Breast epithelium (tissue), 3 donors: ENCODE measurements around the gene GLB1L2.

Source experiments
- POLR2A ChIP-seq: fragments of 450-650 bp; IDR thresholded peaks from one replicate; pipeline ENCODE4 v1.6.1; 2016; ENCODE audit warnings: antibody characterized with exemption, mild to moderate bottlenecking, moderate library complexity
- TF ChIP-seq, protein P1 (sequence below), 3 donors: fragments of 450-650 bp; IDR thresholded peaks; one replicate each; pipeline ENCODE4 v1.5.1; 2016 to 2017; ENCODE audit warnings: antibody characterized with exemption in 3 of 3, mild to moderate bottlenecking in 3 of 3, moderate library complexity in 3 of 3

DNA sequence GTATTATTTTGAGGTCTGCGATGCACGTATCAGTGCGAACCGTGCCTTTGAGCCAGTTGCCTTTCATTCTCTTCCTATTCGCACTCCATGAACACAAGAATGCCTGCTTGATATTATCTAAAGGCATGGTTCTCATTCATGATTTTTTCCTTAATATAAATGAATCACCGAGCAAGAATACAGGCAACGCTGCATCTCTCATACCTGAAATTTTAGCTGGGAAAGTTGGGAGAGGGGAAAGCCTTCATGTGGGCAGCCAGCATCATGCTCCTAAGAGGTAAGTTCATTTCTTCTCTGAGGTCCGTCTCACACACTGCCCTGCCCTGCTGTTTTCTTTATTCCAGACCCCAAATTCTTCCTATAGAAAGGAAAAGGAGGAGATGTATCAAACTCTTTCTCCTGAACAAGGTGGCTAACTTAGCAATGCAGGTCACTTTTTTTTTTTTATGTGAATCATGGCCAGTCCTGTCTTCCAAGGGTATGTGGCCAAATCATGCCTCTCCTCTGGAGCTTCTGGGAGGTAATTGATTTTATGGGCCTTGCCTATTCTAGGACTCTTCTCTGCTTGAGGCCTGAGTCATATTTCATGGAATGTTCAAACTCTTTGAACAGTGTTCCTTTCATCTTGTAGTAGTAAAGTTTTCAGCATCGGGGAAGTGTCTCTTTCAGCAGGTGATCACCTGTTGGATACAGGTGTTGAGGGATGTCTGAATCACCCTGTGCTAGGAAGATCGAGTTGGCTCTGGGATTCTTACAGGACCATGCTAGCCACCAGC lies 3.2 kb downstream of the GLB1L2 start:
- TF ChIP-seq, protein P1, sequence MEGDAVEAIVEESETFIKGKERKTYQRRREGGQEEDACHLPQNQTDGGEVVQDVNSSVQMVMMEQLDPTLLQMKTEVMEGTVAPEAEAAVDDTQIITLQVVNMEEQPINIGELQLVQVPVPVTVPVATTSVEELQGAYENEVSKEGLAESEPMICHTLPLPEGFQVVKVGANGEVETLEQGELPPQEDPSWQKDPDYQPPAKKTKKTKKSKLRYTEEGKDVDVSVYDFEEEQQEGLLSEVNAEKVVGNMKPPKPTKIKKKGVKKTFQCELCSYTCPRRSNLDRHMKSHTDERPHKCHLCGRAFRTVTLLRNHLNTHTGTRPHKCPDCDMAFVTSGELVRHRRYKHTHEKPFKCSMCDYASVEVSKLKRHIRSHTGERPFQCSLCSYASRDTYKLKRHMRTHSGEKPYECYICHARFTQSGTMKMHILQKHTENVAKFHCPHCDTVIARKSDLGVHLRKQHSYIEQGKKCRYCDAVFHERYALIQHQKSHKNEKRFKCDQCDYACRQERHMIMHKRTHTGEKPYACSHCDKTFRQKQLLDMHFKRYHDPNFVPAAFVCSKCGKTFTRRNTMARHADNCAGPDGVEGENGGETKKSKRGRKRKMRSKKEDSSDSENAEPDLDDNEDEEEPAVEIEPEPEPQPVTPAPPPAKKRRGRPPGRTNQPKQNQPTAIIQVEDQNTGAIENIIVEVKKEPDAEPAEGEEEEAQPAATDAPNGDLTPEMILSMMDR (IDR thresholded peaks at IDR 0.05) = no peak
- no peak for TF ChIP-seq POLR2A
